HL-60 (cell line): ENCODE measurements around the gene LIX1L.

Source experiments
- GABPA ChIP-seq: IDR thresholded peaks from 2 replicates; pipeline ENCODE4 v1.6.1; 2012; ENCODE audit warnings: low read depth
- POLR2AphosphoS5 ChIP-seq: IDR thresholded peaks from 2 replicates; pipeline ENCODE4 v1.6.1; 2012; ENCODE audit warnings: low read depth
- SPI1 ChIP-seq: IDR thresholded peaks from 2 replicates; pipeline ENCODE4 v1.6.1; 2012; ENCODE audit warnings: low read depth, mild to moderate bottlenecking, borderline replicate concordance
- TF ChIP-seq, protein P1 (sequence below): IDR thresholded peaks from one replicate; pipeline ENCODE4 v1.5.1; 2011; ENCODE audit warnings: low read length, control low read depth, inconsistent platforms; ENCODE audit not compliant: insufficient read depth
- TF ChIP-seq, protein P2 (sequence below): IDR thresholded peaks from 2 replicates; pipeline ENCODE4 v1.6.1; 2012; ENCODE audit warnings: low read depth; ENCODE audit not compliant: insufficient replicate concordance

DNA sequence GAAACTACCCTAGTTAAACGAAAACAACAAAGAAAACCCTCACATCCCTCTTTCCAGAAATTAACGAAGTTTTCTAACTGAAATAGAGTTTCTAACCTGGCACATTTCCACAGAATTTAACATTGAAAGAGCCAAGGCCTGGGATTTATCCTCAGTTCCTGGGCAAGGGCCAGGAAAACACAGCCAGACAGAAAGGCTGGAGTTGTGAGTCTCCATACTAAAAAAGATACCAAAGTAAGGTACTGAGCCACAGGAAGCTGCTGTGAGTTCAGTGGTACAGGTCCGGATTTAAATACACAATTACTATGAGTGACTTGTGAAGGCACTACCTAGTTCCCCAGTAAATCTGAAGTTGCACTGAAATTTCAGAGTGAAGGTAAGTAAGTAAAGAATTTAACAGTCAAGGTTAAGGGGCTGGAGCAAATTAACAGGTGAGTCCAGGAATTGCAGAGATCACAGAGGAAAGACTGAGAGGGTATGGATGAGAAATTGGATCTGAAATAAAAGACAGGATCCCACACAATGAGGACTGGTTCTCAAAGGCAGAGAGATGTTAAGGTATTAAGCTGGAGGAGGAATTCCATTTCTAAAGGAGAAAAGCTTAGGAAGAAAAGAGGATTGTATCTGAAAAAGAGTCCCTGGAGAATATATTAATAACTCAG, 905 bp downstream of the LIX1L start:
- TF ChIP-seq, protein P1, sequence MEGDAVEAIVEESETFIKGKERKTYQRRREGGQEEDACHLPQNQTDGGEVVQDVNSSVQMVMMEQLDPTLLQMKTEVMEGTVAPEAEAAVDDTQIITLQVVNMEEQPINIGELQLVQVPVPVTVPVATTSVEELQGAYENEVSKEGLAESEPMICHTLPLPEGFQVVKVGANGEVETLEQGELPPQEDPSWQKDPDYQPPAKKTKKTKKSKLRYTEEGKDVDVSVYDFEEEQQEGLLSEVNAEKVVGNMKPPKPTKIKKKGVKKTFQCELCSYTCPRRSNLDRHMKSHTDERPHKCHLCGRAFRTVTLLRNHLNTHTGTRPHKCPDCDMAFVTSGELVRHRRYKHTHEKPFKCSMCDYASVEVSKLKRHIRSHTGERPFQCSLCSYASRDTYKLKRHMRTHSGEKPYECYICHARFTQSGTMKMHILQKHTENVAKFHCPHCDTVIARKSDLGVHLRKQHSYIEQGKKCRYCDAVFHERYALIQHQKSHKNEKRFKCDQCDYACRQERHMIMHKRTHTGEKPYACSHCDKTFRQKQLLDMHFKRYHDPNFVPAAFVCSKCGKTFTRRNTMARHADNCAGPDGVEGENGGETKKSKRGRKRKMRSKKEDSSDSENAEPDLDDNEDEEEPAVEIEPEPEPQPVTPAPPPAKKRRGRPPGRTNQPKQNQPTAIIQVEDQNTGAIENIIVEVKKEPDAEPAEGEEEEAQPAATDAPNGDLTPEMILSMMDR: no peak
- TF ChIP-seq POLR2AphosphoS5 (no peak), GABPA (no peak), SPI1 (no peak)
- TF ChIP-seq, protein P2, sequence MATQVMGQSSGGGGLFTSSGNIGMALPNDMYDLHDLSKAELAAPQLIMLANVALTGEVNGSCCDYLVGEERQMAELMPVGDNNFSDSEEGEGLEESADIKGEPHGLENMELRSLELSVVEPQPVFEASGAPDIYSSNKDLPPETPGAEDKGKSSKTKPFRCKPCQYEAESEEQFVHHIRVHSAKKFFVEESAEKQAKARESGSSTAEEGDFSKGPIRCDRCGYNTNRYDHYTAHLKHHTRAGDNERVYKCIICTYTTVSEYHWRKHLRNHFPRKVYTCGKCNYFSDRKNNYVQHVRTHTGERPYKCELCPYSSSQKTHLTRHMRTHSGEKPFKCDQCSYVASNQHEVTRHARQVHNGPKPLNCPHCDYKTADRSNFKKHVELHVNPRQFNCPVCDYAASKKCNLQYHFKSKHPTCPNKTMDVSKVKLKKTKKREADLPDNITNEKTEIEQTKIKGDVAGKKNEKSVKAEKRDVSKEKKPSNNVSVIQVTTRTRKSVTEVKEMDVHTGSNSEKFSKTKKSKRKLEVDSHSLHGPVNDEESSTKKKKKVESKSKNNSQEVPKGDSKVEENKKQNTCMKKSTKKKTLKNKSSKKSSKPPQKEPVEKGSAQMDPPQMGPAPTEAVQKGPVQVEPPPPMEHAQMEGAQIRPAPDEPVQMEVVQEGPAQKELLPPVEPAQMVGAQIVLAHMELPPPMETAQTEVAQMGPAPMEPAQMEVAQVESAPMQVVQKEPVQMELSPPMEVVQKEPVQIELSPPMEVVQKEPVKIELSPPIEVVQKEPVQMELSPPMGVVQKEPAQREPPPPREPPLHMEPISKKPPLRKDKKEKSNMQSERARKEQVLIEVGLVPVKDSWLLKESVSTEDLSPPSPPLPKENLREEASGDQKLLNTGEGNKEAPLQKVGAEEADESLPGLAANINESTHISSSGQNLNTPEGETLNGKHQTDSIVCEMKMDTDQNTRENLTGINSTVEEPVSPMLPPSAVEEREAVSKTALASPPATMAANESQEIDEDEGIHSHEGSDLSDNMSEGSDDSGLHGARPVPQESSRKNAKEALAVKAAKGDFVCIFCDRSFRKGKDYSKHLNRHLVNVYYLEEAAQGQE: no peak
